ENCODE data around the gene LRFN4.

Gene LRFN4

DNA sequence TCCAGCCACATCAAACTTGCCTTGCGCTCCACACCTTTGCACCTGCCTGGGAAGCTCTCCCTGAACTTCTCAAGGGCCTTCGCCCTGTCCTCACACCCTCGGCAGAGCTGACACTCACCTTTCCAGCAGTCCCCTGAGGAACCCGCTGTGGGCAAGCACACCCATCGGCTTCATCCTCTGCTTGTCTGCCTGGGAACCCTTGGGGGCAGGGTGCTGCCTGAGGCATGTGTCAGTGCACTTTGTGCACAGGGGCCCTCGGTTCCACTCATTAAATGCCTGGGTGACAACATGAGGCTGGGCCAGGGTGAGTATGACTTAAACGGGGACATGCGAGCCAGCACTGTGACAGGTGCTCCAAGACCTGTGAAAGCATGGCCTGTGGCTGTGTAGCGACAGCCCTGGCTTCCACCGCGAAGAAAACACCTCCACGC lies 2.6 kb upstream of the LRFN4 start:
- no peaks in the 10 kb centered on the region for H3K9me3 ChIP-seq (ENCODE audit: control insufficient read depth, insufficient read depth, low read length)
- no peak overlapping the region for H3K9ac ChIP-seq (ENCODE audit: low read depth, low read length)
- peaks cover 4% of the 10 kb centered on the region for H3K4me1 ChIP-seq (ENCODE audit: control insufficient read depth, insufficient read depth, low read length)

DNA sequence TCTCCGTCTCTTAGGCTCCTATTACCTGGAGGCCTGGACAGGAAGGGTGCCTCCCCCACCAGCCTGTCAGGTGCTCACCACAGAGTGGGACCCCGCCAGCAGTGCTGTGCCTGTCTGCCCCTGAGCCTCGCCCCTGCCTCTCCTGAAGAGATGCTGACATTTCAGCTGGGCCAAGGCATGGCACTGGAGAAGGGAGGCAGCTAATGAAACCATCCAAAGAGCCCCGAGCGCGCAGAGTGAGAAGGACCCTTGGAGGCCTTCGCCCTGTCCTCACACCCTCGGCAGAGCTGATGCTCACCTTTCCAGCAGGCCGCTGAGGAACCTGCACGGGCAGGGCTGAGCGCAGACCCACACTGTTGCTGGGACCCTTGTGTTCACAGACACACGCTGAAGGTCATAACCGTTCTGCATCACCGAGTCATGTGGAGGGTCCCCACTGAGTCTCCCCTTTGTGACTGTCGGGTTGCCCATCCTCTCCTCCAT lies 2.1 kb upstream of the LRFN4 start:
- H3K9ac ChIP-seq (ENCODE audit: low read depth, low read length) = no peak overlapping the region

More for the DNA sequence above, 2.6 kb upstream of the LRFN4 start:
- Histone ChIP-seq H3K4me3 (ENCODE audit: low read depth, low read length) (no peak overlapping the region), H3K36me3 (ENCODE audit: control insufficient read depth, insufficient read depth, low read length) (peaks cover 6% of the 10 kb centered on the region), H3K27me3 (ENCODE audit: control insufficient read depth, insufficient read depth, low read length) (no peaks in the 10 kb centered on the region)

DNA sequence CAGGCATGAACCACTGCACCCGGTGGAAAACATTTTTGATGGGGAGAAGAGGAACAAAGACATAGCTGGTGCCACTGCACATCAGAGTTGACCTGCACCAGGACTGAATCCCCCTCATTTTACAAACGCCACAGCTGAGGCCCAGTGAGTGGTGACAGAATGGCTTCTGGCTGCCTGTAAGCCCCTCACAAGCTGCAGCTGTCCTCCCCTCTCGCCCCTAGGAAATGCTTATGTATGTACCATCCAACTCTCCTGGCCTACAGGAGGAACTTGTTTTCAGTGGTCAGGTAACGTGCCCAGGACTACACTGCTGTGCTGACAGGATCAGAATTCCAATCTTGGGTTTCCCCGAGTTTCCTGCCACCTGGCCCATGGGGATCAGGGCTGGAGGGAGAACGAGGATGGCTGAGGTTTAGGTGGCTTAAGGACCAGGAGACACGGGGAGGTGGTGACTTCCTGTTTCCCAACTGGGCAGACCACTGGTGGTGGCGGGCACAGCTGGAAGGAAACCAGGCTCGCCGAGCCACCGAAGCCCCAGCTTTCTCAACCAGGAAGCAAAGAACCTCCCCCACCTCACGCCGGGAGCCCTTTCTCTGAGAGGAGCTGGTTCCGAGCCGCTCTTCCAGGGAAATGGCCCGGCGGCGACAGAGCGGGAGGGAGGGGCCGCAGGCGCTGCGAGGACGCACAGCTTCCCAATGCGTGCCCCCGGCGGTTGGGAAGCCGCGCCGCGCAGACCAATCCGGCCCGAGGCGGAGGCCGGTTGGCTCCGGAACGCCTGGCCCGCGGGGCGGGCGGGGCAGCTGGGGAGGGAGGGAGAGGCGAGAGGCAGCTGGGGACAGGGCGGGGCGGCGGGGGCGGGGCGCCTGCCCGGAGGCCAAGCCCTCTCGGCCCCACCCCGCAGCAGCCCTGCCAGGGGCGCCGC lies 1.0 kb upstream of the LRFN4 start:
- Histone ChIP-seq H3K4me3 (ENCODE audit: low read depth, low read length) (peak overlapping the region; percentile 73), H3K9me3 (ENCODE audit: control insufficient read depth, insufficient read depth, low read length) (no peaks in the 10 kb centered on the region), H3K4me1 (ENCODE audit: control insufficient read depth, insufficient read depth, low read length) (peaks cover 4% of the 10 kb centered on the region), H3K9ac (ENCODE audit: low read depth, low read length) (peak overlapping the region; percentile 71), H3K36me3 (ENCODE audit: control insufficient read depth, insufficient read depth, low read length) (peaks cover 10% of the 10 kb centered on the region), H3K27me3 (ENCODE audit: control insufficient read depth, insufficient read depth, low read length) (no peaks in the 10 kb centered on the region)

More for the DNA sequence above, 2.1 kb upstream of the LRFN4 start:
- H3K4me3 ChIP-seq (ENCODE audit: low read depth, low read length) = no peak overlapping the region
- H3K36me3 ChIP-seq (ENCODE audit: control insufficient read depth, insufficient read depth, low read length) = peaks cover 10% of the 10 kb centered on the region
- peaks cover 4% of the 10 kb centered on the region for H3K4me1 ChIP-seq (ENCODE audit: control insufficient read depth, insufficient read depth, low read length)
- H3K27me3 ChIP-seq (ENCODE audit: control insufficient read depth, insufficient read depth, low read length) = no peaks in the 10 kb centered on the region
- H3K9me3 ChIP-seq (ENCODE audit: control insufficient read depth, insufficient read depth, low read length) = no peaks in the 10 kb centered on the region

DNA sequence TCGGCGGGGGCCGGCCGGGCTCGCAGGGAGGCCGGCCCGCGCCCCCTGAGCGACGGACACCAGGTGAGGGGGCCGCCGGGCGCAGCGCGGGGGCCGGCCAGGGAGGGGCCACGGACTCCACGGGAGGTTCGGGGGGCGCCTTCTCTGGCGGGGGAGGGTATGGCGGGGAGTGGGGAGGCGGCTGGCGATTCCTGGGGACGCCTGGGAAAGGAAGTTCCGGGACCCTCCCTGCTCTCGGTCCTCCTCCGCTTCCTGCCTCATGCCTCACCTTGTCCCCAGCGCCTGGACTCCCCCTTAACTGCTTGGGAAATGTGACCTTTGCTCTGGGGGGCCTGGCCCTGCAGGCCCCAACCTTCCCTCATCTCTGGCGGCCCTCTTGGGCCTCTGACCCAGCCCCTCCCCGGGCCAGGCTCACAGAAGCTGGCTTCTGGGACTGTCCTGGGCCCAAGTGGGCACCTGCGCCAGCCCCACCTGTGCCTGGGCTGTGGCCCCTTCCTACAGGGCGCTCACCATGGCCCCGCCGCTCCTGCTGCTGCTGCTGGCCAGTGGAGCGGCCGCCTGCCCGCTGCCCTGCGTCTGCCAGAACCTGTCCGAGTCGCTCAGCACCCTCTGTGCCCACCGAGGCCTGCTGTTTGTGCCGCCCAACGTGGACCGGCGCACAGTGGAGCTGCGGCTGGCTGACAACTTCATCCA lies 516 bp downstream of the LRFN4 start:
- Histone ChIP-seq H3K4me1 (ENCODE audit: control insufficient read depth, insufficient read depth, low read length) (peaks cover 4% of the 10 kb centered on the region), H3K36me3 (ENCODE audit: control insufficient read depth, insufficient read depth, low read length) (peaks cover 16% of the 10 kb centered on the region), H3K9ac (ENCODE audit: low read depth, low read length) (peak overlapping the region; percentile 81), H3K27me3 (ENCODE audit: control insufficient read depth, insufficient read depth, low read length) (no peaks in the 10 kb centered on the region), H3K9me3 (ENCODE audit: control insufficient read depth, insufficient read depth, low read length) (no peaks in the 10 kb centered on the region), H3K4me3 (ENCODE audit: low read depth, low read length) (peak overlapping the region; percentile 42)

DNA sequence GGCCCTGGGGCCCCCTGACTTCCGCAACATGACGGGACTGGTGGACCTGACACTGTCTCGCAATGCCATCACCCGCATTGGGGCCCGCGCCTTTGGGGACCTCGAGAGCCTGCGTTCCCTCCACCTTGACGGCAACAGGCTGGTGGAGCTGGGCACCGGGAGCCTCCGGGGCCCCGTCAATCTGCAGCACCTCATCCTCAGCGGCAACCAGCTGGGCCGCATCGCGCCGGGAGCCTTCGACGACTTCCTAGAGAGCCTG lies 992 bp downstream of the LRFN4 start:
- no peak overlapping the region for H3K4me3 ChIP-seq (ENCODE audit: low read depth, low read length)
- no peak overlapping the region for H3K9ac ChIP-seq (ENCODE audit: low read depth, low read length)
- H3K9me3 ChIP-seq (ENCODE audit: control insufficient read depth, insufficient read depth, low read length) = no peaks in the 10 kb centered on the region
- H3K36me3 ChIP-seq (ENCODE audit: control insufficient read depth, insufficient read depth, low read length) = peaks cover 18% of the 10 kb centered on the region
- H3K27me3 ChIP-seq (ENCODE audit: control insufficient read depth, insufficient read depth, low read length) = no peaks in the 10 kb centered on the region
- H3K4me1 ChIP-seq (ENCODE audit: control insufficient read depth, insufficient read depth, low read length) = peaks cover 4% of the 10 kb centered on the region

DNA sequence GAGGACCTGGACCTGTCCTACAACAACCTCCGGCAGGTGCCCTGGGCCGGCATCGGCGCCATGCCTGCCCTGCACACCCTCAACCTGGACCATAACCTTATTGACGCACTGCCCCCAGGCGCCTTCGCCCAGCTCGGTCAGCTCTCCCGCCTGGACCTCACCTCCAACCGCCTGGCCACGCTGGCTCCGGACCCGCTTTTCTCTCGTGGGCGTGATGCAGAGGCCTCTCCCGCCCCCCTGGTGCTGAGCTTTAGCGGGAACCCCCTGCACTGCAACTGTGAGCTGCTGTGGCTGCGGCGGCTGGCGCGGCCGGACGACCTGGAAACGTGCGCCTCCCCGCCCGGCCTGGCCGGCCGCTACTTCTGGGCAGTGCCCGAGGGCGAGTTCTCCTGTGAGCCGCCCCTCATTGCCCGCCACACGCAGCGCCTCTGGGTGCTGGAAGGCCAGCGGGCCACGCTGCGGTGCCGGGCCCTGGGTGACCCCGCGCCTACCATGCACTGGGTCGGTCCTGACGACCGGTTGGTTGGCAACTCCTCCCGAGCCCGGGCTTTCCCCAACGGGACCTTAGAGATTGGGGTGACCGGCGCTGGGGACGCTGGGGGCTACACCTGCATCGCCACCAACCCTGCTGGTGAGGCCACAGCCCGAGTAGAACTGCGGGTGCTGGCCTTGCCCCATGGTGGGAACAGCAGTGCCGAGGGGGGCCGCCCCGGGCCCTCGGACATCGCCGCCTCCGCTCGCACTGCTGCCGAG lies 1.5 kb downstream of the LRFN4 start:
- Histone ChIP-seq H3K9ac (ENCODE audit: low read depth, low read length) (no peak overlapping the region), H3K4me1 (ENCODE audit: control insufficient read depth, insufficient read depth, low read length) (peaks cover 4% of the 10 kb centered on the region), H3K27me3 (ENCODE audit: control insufficient read depth, insufficient read depth, low read length) (no peaks in the 10 kb centered on the region), H3K36me3 (ENCODE audit: control insufficient read depth, insufficient read depth, low read length) (peaks cover 19% of the 10 kb centered on the region), H3K4me3 (ENCODE audit: low read depth, low read length) (no peak overlapping the region), H3K9me3 (ENCODE audit: control insufficient read depth, insufficient read depth, low read length) (no peaks in the 10 kb centered on the region)

DNA sequence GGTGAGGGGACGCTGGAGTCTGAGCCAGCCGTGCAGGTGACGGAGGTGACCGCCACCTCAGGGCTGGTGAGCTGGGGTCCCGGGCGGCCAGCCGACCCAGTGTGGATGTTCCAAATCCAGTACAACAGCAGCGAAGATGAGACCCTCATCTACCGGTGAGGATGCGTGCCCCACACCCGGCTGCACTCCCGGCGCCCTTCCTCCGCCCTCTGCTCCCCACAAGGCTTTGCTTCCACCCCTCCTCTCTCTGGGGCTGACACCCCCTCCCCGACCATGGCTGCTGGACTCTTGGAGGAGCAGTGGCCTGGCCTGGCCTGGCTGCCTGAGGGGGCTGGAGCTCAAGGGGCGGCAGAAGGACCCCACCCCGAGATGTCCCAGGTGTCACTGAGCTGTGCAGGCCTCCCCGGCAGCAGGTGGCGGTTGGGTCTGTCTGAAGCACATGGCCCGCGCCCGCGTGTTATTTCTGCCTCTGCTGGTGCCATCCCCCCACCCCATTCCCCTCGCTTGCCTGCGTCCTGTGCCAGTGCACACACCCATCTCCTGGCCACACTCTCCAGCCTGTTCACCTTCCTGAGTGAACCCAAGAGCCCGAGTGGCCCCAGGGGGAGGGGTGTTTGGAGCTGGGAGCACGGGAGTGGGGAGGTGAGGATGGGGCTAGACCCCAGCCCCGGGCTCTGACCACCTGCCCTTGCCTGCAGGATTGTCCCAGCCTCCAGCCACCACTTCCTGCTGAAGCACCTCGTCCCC lies 2.2 kb downstream of the LRFN4 start:
- no peaks in the 10 kb centered on the region for H3K9me3 ChIP-seq (ENCODE audit: control insufficient read depth, insufficient read depth, low read length)
- H3K36me3 ChIP-seq (ENCODE audit: control insufficient read depth, insufficient read depth, low read length) = peaks cover 23% of the 10 kb centered on the region
- peaks cover 4% of the 10 kb centered on the region for H3K4me1 ChIP-seq (ENCODE audit: control insufficient read depth, insufficient read depth, low read length)
- no peak overlapping the region for H3K4me3 ChIP-seq (ENCODE audit: low read depth, low read length)
- no peak overlapping the region for H3K9ac ChIP-seq (ENCODE audit: low read depth, low read length)
- no peaks in the 10 kb centered on the region for H3K27me3 ChIP-seq (ENCODE audit: control insufficient read depth, insufficient read depth, low read length)

DNA sequence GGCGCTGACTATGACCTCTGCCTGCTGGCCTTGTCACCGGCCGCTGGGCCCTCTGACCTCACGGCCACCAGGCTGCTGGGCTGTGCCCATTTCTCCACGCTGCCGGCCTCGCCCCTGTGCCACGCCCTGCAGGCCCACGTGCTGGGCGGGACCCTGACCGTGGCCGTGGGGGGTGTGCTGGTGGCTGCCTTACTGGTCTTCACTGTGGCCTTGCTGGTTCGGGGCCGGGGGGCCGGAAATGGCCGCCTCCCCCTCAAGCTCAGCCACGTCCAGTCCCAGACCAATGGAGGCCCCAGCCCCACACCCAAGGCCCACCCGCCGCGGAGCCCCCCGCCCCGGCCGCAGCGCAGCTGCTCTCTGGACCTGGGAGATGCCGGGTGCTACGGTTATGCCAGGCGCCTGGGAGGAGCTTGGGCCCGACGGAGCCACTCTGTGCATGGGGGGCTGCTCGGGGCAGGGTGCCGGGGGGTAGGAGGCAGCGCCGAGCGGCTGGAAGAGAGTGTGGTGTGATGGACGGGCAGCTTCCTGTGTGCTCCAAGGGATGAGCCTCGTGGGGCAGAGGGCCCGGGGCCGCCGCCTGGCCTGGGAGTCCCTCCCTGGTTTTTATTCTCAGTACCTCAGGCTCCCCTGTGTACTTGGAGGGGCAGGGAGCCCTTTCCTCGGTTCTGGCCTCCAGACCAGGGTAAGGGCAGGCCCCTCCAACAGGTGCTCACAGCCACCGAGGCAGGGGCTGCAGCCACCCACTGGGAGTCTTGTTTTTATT lies 3.0 kb downstream of the LRFN4 start:
- Histone ChIP-seq H3K36me3 (ENCODE audit: control insufficient read depth, insufficient read depth, low read length) (peaks cover 23% of the 10 kb centered on the region), H3K4me1 (ENCODE audit: control insufficient read depth, insufficient read depth, low read length) (peaks cover 4% of the 10 kb centered on the region), H3K27me3 (ENCODE audit: control insufficient read depth, insufficient read depth, low read length) (no peaks in the 10 kb centered on the region), H3K9me3 (ENCODE audit: control insufficient read depth, insufficient read depth, low read length) (no peaks in the 10 kb centered on the region), H3K9ac (ENCODE audit: low read depth, low read length) (no peak overlapping the region), H3K4me3 (ENCODE audit: low read depth, low read length) (no peak overlapping the region)

DNA sequence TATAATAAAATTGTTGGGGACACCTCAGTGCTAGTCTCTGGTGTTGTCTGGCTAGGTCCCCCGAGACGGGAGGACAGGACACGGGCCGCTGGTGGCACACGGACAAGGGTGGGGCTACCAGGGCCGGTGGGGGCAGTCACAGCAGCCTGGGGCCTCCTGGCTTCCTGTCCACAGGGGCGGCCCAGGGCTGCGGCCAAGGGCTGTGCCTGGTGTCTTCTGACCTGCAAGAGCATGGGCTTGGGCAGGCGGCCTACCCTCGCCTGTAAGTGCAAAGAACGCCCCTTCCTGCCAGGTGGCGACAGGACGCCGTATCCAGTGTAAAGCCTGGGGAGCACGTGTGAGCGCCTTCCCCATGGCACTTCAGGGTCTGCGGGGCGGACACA lies 3.6 kb downstream of the LRFN4 start:
- Histone ChIP-seq H3K9me3 (ENCODE audit: control insufficient read depth, insufficient read depth, low read length) (no peaks in the 10 kb centered on the region), H3K36me3 (ENCODE audit: control insufficient read depth, insufficient read depth, low read length) (peaks cover 23% of the 10 kb centered on the region), H3K4me3 (ENCODE audit: low read depth, low read length) (no peak overlapping the region), H3K9ac (ENCODE audit: low read depth, low read length) (peak overlapping the region; percentile 8), H3K4me1 (ENCODE audit: control insufficient read depth, insufficient read depth, low read length) (peaks cover 4% of the 10 kb centered on the region), H3K27me3 (ENCODE audit: control insufficient read depth, insufficient read depth, low read length) (no peaks in the 10 kb centered on the region)

DNA sequence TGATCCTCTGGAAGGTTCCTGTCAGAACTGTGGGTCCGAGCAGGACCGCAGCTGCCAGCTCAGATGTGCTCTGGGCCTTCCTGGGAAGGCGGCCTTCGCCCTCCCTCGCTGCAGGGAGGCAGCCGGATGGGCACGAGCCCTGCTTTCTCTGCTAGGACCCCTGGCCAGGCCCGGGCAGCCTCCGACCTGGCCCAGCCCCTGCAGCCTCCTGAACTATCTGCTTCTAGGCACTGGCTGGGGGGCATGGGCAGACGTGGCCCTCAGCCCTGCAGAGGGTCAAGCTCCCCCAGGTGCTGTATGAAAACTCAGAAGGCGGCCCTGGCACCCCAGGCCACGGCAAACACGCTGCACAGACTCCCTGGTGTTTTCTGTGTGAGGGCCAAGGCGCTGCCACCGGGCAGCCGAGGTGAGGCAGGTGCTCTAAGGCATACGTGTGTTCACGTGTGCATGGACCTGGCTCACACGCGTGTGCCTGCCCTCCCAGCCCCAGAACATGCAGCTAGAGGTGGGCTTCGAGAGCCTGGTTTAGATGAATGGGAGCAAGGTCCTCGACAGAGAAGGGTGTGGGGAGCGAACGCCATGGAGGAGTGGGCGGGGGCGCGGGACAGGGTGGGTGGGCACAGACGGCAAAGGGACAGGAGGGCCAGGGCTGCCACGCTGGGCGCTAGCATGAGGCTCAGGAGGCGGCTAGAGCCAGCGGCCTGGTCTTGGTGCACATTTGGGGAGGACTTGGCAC lies 4.3 kb downstream of the LRFN4 start:
- Histone ChIP-seq H3K36me3 (ENCODE audit: control insufficient read depth, insufficient read depth, low read length) (peaks cover 26% of the 10 kb centered on the region), H3K4me1 (ENCODE audit: control insufficient read depth, insufficient read depth, low read length) (no peaks in the 10 kb centered on the region), H3K9me3 (ENCODE audit: control insufficient read depth, insufficient read depth, low read length) (no peaks in the 10 kb centered on the region), H3K4me3 (ENCODE audit: low read depth, low read length) (no peak overlapping the region), H3K9ac (ENCODE audit: low read depth, low read length) (peak overlapping the region; percentile 8), H3K27me3 (ENCODE audit: control insufficient read depth, insufficient read depth, low read length) (no peaks in the 10 kb centered on the region)
